Panc1 (cell line): ENCODE data around the gene OSBP2. TPM values are rescaled to one million over a fixed set of nuclear protein-coding genes. Genes with fewer than 3 reads are reported as not detected.

Experiments used
- ATAC-seq: fragments of 200-7000 bp; cut with Tn5 transposase; 2 replicates; pipeline ENCODE4 v1.9.1; 2020; ENCODE audit warnings: mild to moderate bottlenecking, moderate library complexity
- BruUV-seq: library from RNA; stranded (reverse); fragments of 400-500 nt; replicated peaks from 2 replicates; lab custom pipeline; 2021; lab: Mats Ljungman, UMichigan
- CTCF ChIA-PET: fragments of 300-600 bp; sonication (Branson Sonifier 250); formaldehyde crosslinking; loops from one replicate; lab custom pipeline; 2022; ENCODE audit warnings: antibody characterized with exemption; lab: Charles Lee
- POLR2A ChIA-PET: fragments of 300-600 bp; sonication (Branson Sonifier 250); formaldehyde crosslinking; loops from one replicate; lab custom pipeline; 2022; ENCODE audit warnings: antibody characterized with exemption; lab: Charles Lee
- DNase-seq: peaks from one replicate; pipeline ENCODE4 v3.0.0-alpha.2; 2010; ENCODE audit warnings: low read depth, low spot score
- H3K27ac ChIP-seq: 2 replicates; pipeline ENCODE4 v1.5.1; 2011; ENCODE audit warnings: mild to moderate bottlenecking, low read length, inconsistent platforms
- H3K27me3 ChIP-seq: fragments of 200-500 bp; sonication (Bioruptor generic); 2 replicates; pipeline ENCODE4 v1.6.0; 2014; ENCODE audit warnings: low read length, inconsistent platforms; ENCODE audit not compliant: control insufficient read depth, insufficient read depth
- H3K36me3 ChIP-seq: fragments of 200-500 bp; sonication (Bioruptor generic); 2 replicates; pipeline ENCODE4 v1.5.1; 2014; ENCODE audit warnings: inconsistent platforms, mild to moderate bottlenecking, low read length, moderate library complexity; ENCODE audit not compliant: control insufficient read depth, insufficient read depth
- H3K4me1 ChIP-seq: 2 replicates; pipeline ENCODE4 v1.5.1; 2011; ENCODE audit warnings: inconsistent platforms, mild to moderate bottlenecking, low read length, moderate library complexity; ENCODE audit not compliant: control insufficient read depth, insufficient read depth
- H3K4me3 ChIP-seq, 2 experiments: 2 replicates each; pipeline ENCODE4 v1.5.1; 2011 to 2012; ENCODE audit warnings: low read depth in 2 of 2, low read length in 2 of 2, mild to moderate bottlenecking in 2 of 2, inconsistent platforms in 1 of 2, moderate library complexity in 1 of 2
- H3K9me3 ChIP-seq: fragments of 200-500 bp; sonication (Bioruptor generic); 2 replicates; pipeline ENCODE4 v1.5.1; 2014; ENCODE audit warnings: low read depth, mild to moderate bottlenecking, inconsistent platforms, low read length, moderate library complexity; ENCODE audit not compliant: control insufficient read depth, insufficient read depth
- CTCF ChIP-seq: fragments of 450-650 bp; IDR thresholded peaks from 2 replicates; pipeline ENCODE4 v1.5.1; 2017; ENCODE audit warnings: mild to moderate bottlenecking
- POLR2AphosphoS5 ChIP-seq: IDR thresholded peaks from 2 replicates; pipeline ENCODE4 v1.6.1; 2012; ENCODE audit warnings: mild to moderate bottlenecking, low read depth, low read length, moderate library complexity
- REST ChIP-seq, 2 experiments: IDR thresholded peaks; 2 replicates each; pipeline ENCODE4 v1.6.1; 2011 to 2012; ENCODE audit warnings: low read depth in 2 of 2, control low read depth in 1 of 2, low read length in 1 of 2, mild to moderate bottlenecking in 1 of 2, moderate library complexity in 1 of 2; ENCODE audit not compliant: insufficient read depth in 1 of 2
- SIN3A ChIP-seq: IDR thresholded peaks from 2 replicates; pipeline ENCODE4 v1.6.1; 2012; ENCODE audit warnings: low read depth, mild to moderate bottlenecking, low read length, moderate library complexity, borderline replicate concordance; ENCODE audit not compliant: insufficient read depth
- TCF7L2 ChIP-seq: IDR thresholded peaks from 2 replicates; pipeline ENCODE4 v1.6.1; 2011; ENCODE audit warnings: mild to moderate bottlenecking, low read depth, low read length, inconsistent platforms
- in situ Hi-C: cut with HindIII; loops from 2 replicates; pipeline ENCODE4 v1.10.0; 2016; ENCODE audit warnings: low sequenced_read_pairs, low pct_unique_long_range_greater_than_20kb
- intact Hi-C: fragments of 100-400 bp; cut with micrococcal nuclease; formaldehyde crosslinking; loops from one replicate; pipeline ENCODE4 v1.10.0; 2022; ENCODE audit not compliant: unreplicated experiment
- total RNA-seq: library from RNA; stranded (reverse); gene quantifications from one replicate; pipeline ENCODE4 v1.2.1, GENCODE V29; 2021; ENCODE audit not compliant: unreplicated experiment

The OSBP2 gene
- total RNA-seq, 1 experiment from 2014 or later, result 4.7 TPM

- in situ Hi-C loops (no loop called here), intact Hi-C loops (no loop called here)
- ATAC-seq (no peak), DNase-seq (no peak)
- Histone ChIP-seq H3K4me1 (no peaks in the 10 kb centered on the region), H3K36me3 (no peaks in the 10 kb centered on the region), H3K4me3 (no peak overlapping the region), H3K27ac (no peak overlapping the region), H3K27me3 (no peaks in the 10 kb centered on the region), H3K9me3 (no peaks in the 10 kb centered on the region)
- TF ChIP-seq TCF7L2 (no peak), SIN3A (no peak), POLR2AphosphoS5 (no peak), REST (IDR thresholded peaks at IDR 0.05; ENCODE audit: insufficient read depth in 1 of 2, low read depth in 2 of 2, low read length in 1 of 2) (no peak), CTCF (no peak)
- no TSS peak for BruUV-seq
- ChIA-PET CTCF (interaction anchor here (2.1 kb wide), 1 partner anchor 119 kb away, joined by 25 read pairs; the partner anchor contains the start of gene SLC35E4), POLR2A (no interaction called here)
Measured at GRCh38 chr22:30753701-30754100, 59.0 kb downstream of the OSBP2 start.

GRCh38 chr22:30754521-30754920, 59.8 kb downstream of the OSBP2 start:
- no peak for TF ChIP-seq TCF7L2
- no peak for TF ChIP-seq REST (IDR thresholded peaks at IDR 0.05; ENCODE audit: insufficient read depth in 1 of 2, low read depth in 2 of 2, low read length in 1 of 2)
- in situ Hi-C loops, result no loop called here
- Histone ChIP-seq H3K9me3 (no peaks in the 10 kb centered on the region), H3K4me3 (no peak overlapping the region), H3K27ac (no peak overlapping the region), H3K4me1 (no peaks in the 10 kb centered on the region), H3K27me3 (no peaks in the 10 kb centered on the region), H3K36me3 (no peaks in the 10 kb centered on the region)
- CTCF ChIA-PET, result interaction anchor here (0.5 to 2.1 kb wide), 7 partner anchors 9 to 202 kb away, joined by 3 to 25 read pairs (median 4); partner anchors contain the start of gene SLC35E4
- BruUV-seq, result no TSS peak
- POLR2A ChIA-PET, result no interaction called here
- DNase-seq, result no peak
- intact Hi-C loops, result no loop called here
- no peak for ATAC-seq
